Mesenchymal stem cell (in vitro differentiated cells and primary cell): ENCODE measurements around the gene PLIN4.

Source experiments
- DNase-seq: peaks from one replicate; pipeline ENCODE4 v3.0.0-alpha.2; 2013
- H2AFZ ChIP-seq: one replicate; pipeline ENCODE4 v1.6.1; 2013; ENCODE audit warnings: low read depth, mild to moderate bottlenecking, control low read depth, inconsistent platforms, low read length, moderate library complexity
- H2AK5ac ChIP-seq: 2 replicates; pipeline ENCODE4 v1.6.1; 2013; ENCODE audit warnings: low read length, moderate library complexity, mild to moderate bottlenecking, inconsistent platforms; ENCODE audit not compliant: severe bottlenecking
- H2BK120ac ChIP-seq: one replicate; pipeline ENCODE4 v1.6.1; 2013; ENCODE audit warnings: low read depth, mild to moderate bottlenecking, inconsistent platforms, low read length, moderate library complexity
- H2BK12ac ChIP-seq, 2 experiments: one replicate each; pipeline ENCODE4 v1.6.1; 2013; ENCODE audit warnings: inconsistent platforms in 2 of 2, low read length in 2 of 2, mild to moderate bottlenecking in 2 of 2, moderate library complexity in 2 of 2, control low read depth in 1 of 2
- H2BK15ac ChIP-seq: one replicate; pipeline ENCODE4 v1.6.1; 2013; ENCODE audit warnings: mild to moderate bottlenecking, low read depth, inconsistent platforms; ENCODE audit not compliant: poor library complexity, severe bottlenecking
- H2BK5ac ChIP-seq: 2 replicates; pipeline ENCODE4 v1.6.1; 2013; ENCODE audit warnings: low read depth, mild to moderate bottlenecking, low read length, control low read depth, inconsistent platforms; ENCODE audit not compliant: poor library complexity, severe bottlenecking
- H3K14ac ChIP-seq, 2 experiments: one replicate each; pipeline ENCODE4 v1.6.1; 2013; ENCODE audit warnings: inconsistent platforms in 2 of 2, low read length in 2 of 2, control low read depth in 1 of 2, mild to moderate bottlenecking in 1 of 2, moderate library complexity in 1 of 2
- H3K18ac ChIP-seq, 2 experiments: one replicate each; pipeline ENCODE4 v1.6.1; 2013; ENCODE audit warnings: inconsistent platforms in 2 of 2, low read length in 2 of 2, control low read depth in 1 of 2, low read depth in 1 of 2, mild to moderate bottlenecking in 1 of 2
- H3K23ac ChIP-seq, 2 experiments: one replicate each; pipeline ENCODE4 v1.6.1; 2013; ENCODE audit warnings: inconsistent platforms in 2 of 2, low read length in 2 of 2, mild to moderate bottlenecking in 2 of 2, moderate library complexity in 2 of 2, control low read depth in 1 of 2
- H3K27ac ChIP-seq: 2 replicates; pipeline ENCODE4 v1.5.1; 2013; ENCODE audit warnings: mild to moderate bottlenecking, moderate library complexity, low read length, control low read depth, inconsistent platforms; ENCODE audit not compliant: poor library complexity, severe bottlenecking
- H3K27me3 ChIP-seq, 2 experiments: 2 replicates each; pipeline versions ENCODE4 v1.6.1 to v1.7.0; 2013; ENCODE audit warnings: low read length in 2 of 2, mild to moderate bottlenecking in 2 of 2, moderate library complexity in 2 of 2, control low read depth in 1 of 2, inconsistent platforms in 1 of 2; ENCODE audit not compliant: control insufficient read depth in 1 of 2, insufficient read depth in 1 of 2
- H3K36me3 ChIP-seq, 2 experiments: 2 replicates each; pipeline versions ENCODE4 v1.6.1 to v1.7.0; 2013; ENCODE audit warnings: low read length in 2 of 2, control low read depth in 1 of 2, inconsistent platforms in 1 of 2, low read depth in 1 of 2, mild to moderate bottlenecking in 1 of 2; ENCODE audit not compliant: insufficient read depth in 2 of 2, control insufficient read depth in 1 of 2
- H3K4ac ChIP-seq, 2 experiments: one replicate each; pipeline ENCODE4 v1.6.1; 2013; ENCODE audit warnings: inconsistent platforms in 2 of 2, low read length in 2 of 2, mild to moderate bottlenecking in 2 of 2, moderate library complexity in 2 of 2, control low read depth in 1 of 2, low read depth in 1 of 2
- H3K4me1 ChIP-seq: 2 replicates; pipeline ENCODE4 v1.6.1; 2013; ENCODE audit warnings: low read depth, low read length, control low read depth; ENCODE audit not compliant: control insufficient read depth, insufficient read depth
- H3K4me2 ChIP-seq: 2 replicates; pipeline ENCODE4 v1.6.1; 2013; ENCODE audit warnings: low read length, mild to moderate bottlenecking, inconsistent platforms; ENCODE audit not compliant: poor library complexity, severe bottlenecking
- H3K4me3 ChIP-seq, 2 experiments: 2 replicates each; pipeline versions ENCODE4 v1.5.1 to v1.7.0; 2013; ENCODE audit warnings: low read length in 2 of 2, mild to moderate bottlenecking in 2 of 2, control low read depth in 1 of 2, low read depth in 1 of 2; ENCODE audit not compliant: insufficient read depth in 1 of 2
- H3K79me1 ChIP-seq: replicated peaks from 2 replicates; pipeline ENCODE4 v1.6.1; 2013; ENCODE audit warnings: mild to moderate bottlenecking, control low read depth, low read length, inconsistent platforms; ENCODE audit not compliant: poor library complexity, severe bottlenecking
- H3K9ac ChIP-seq: 2 replicates; pipeline ENCODE4 v1.7.0; 2013; ENCODE audit warnings: mild to moderate bottlenecking, low read length, moderate library complexity
- H3K9me3 ChIP-seq: 2 replicates; pipeline ENCODE4 v1.7.0; 2013; ENCODE audit warnings: mild to moderate bottlenecking, low read length; ENCODE audit not compliant: control insufficient read depth
- H4K8ac ChIP-seq: one replicate; pipeline ENCODE4 v1.6.1; 2013; ENCODE audit warnings: inconsistent platforms, mild to moderate bottlenecking, low read length, moderate library complexity
- H4K91ac ChIP-seq: one replicate; pipeline ENCODE4 v1.6.1; 2013; ENCODE audit warnings: mild to moderate bottlenecking, low read length, inconsistent platforms
- WGBS: methylation state at CpG from one replicate; pipeline ENCODE4 v1.1.7; 2013; ENCODE audit warnings: mixed read lengths; 5-methylcytosine and 5-hydroxymethylcytosine counted together

The PLIN4 gene

GRCh38 chr19:4503132-4503824 is 15.0 kb downstream of the PLIN4 start:
- Histone ChIP-seq H3K4me2 (no peak overlapping the region), H3K27ac (no peak overlapping the region), H2BK12ac (no peak overlapping the region), H3K4ac (no peak overlapping the region), H2BK15ac (no peak overlapping the region), H3K14ac (no peak overlapping the region), H3K9me3 (no peaks in the 10 kb centered on the region), H4K91ac (no peak overlapping the region), H2BK120ac (no peak overlapping the region), H3K4me3 (no peak overlapping the region), H3K9ac (no peak overlapping the region), H3K79me1 (peaks cover 11% of the 10 kb centered on the region), H3K18ac (no peak overlapping the region), H2AFZ (no peak overlapping the region), H3K23ac (no peak overlapping the region), H2AK5ac (no peak overlapping the region), H3K36me3 (peaks cover 52 to 97% of the 10 kb centered on the region in 2 experiments), H2BK5ac (no peak overlapping the region), H3K27me3 (no peaks in the 10 kb centered on the region), H4K8ac (no peak overlapping the region), H3K4me1 (peaks cover 10% of the 10 kb centered on the region)
- no peak for DNase-seq
- 93% methylated on average over 23 of the region's 25 CpGs for WGBS

- Histone ChIP-seq H2BK5ac (no peak overlapping the region), H3K23ac (no peak overlapping the region), H3K4me1 (peaks cover 10% of the 10 kb centered on the region), H3K9me3 (no peaks in the 10 kb centered on the region), H3K9ac (no peak overlapping the region), H2AFZ (no peak overlapping the region), H2AK5ac (no peak overlapping the region), H2BK12ac (no peak overlapping the region), H3K4me2 (no peak overlapping the region), H3K79me1 (peaks cover 17% of the 10 kb centered on the region), H3K18ac (no peak overlapping the region), H2BK15ac (no peak overlapping the region), H3K14ac (no peak overlapping the region), H3K4ac (no peak overlapping the region), H3K36me3 (peaks cover 59 to 99% of the 10 kb centered on the region in 2 experiments), H2BK120ac (no peak overlapping the region), H3K4me3 (no peak overlapping the region), H4K91ac (no peak overlapping the region), H3K27ac (no peak overlapping the region), H3K27me3 (no peaks in the 10 kb centered on the region), H4K8ac (no peak overlapping the region)
- no peak for DNase-seq
- 92% methylated on average over 37 of the region's 37 CpGs for WGBS
Observed at GRCh38 chr19:4502282-4503131, 15.8 kb downstream of the PLIN4 start.

- peaks cover 14% of the 10 kb centered on the region for H3K79me1 ChIP-seq
- no peak overlapping the region for H3K27ac ChIP-seq
- H2BK12ac ChIP-seq, result no peak overlapping the region
- no peaks in the 10 kb centered on the region for H3K27me3 ChIP-seq
- no peak for DNase-seq
- H3K18ac ChIP-seq, result no peak overlapping the region
- H3K14ac ChIP-seq, result no peak overlapping the region
- H3K23ac ChIP-seq, result no peak overlapping the region
- no peak overlapping the region for H2BK120ac ChIP-seq
- H3K9ac ChIP-seq, result no peak overlapping the region
- H4K8ac ChIP-seq, result no peak overlapping the region
- no peak overlapping the region for H2BK15ac ChIP-seq
- no peaks in the 10 kb centered on the region for H3K9me3 ChIP-seq
- H4K91ac ChIP-seq, result peak overlapping the region; percentile 40
- H3K4me2 ChIP-seq, result no peak overlapping the region
- H3K4me3 ChIP-seq, result no peak overlapping the region
- peaks cover 60 to 99% of the 10 kb centered on the region in 2 experiments for H3K36me3 ChIP-seq
- H2AK5ac ChIP-seq, result no peak overlapping the region
- no peak overlapping the region for H2AFZ ChIP-seq
- H3K4ac ChIP-seq, result no peak overlapping the region
- WGBS, result 93% methylated on average over 22 of the region's 25 CpGs
- no peak overlapping the region for H2BK5ac ChIP-seq
- peaks cover 6% of the 10 kb centered on the region for H3K4me1 ChIP-seq
Observed at GRCh38 chr19:4501691-4502090, 16.6 kb downstream of the PLIN4 start.

- no peak overlapping the region for H3K4me3 ChIP-seq
- peaks cover 18% of the 10 kb centered on the region for H3K79me1 ChIP-seq
- H3K27me3 ChIP-seq, result no peaks in the 10 kb centered on the region
- H2BK15ac ChIP-seq, result no peak overlapping the region
- 97% methylated on average over 29 of the region's 29 CpGs for WGBS
- H3K9me3 ChIP-seq, result no peaks in the 10 kb centered on the region
- H2BK120ac ChIP-seq, result no peak overlapping the region
- no peak overlapping the region for H2BK5ac ChIP-seq
- H3K14ac ChIP-seq, result no peak overlapping the region
- H3K18ac ChIP-seq, result no peak overlapping the region
- H3K4ac ChIP-seq, result no peak overlapping the region
- no peak overlapping the region for H2AK5ac ChIP-seq
- H3K9ac ChIP-seq, result no peak overlapping the region
- H3K4me1 ChIP-seq, result no peaks in the 10 kb centered on the region
- no peak for DNase-seq
- no peak overlapping the region for H2BK12ac ChIP-seq
- no peak overlapping the region for H3K27ac ChIP-seq
- H4K91ac ChIP-seq, result no peak overlapping the region
- H4K8ac ChIP-seq, result no peak overlapping the region
- H3K36me3 ChIP-seq, result peaks cover 61 to 99% of the 10 kb centered on the region in 2 experiments
- H2AFZ ChIP-seq, result no peak overlapping the region
- no peak overlapping the region for H3K4me2 ChIP-seq
- no peak overlapping the region for H3K23ac ChIP-seq
Observed at GRCh38 chr19:4500841-4501591, 17.3 kb downstream of the PLIN4 start.
